Measurements from ENCODE around the gene DNMT1. TPM values are rescaled to one million over a fixed set of nuclear protein-coding genes. Genes with fewer than 3 reads are reported as not detected.

Gene DNMT1
- total and polyA plus RNA-seq, 2 donors (not counting 1 experiment from before 2014, with no cell fraction given): 53.0 to 119 TPM

DNA sequence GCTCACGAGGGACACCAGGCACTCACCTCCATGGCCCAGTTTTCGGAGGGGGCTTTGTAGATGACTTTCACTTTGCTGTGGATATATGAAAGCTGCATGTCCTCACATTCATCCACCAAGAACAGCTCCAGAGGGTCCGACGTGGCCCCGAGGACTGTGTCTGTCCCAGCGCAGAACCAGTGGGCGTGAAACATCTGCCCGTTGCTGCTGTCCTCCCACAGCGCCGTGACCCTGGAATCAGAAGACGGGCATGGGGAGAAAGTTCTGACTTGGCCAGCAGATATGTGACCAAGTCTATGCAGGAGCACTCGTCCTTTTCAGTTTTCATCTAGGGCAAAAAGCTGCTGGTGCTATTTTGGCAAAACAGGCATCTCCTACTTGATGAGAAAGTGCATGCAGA is 45.3 kb downstream of the DNMT1 start:
- no peaks in the 10 kb centered on the region for H3K4me1 Mint-ChIP-seq
- intact Hi-C loops (cut with micrococcal nuclease): no loop called here
- POLR2A ChIA-PET: no interaction called here

DNA sequence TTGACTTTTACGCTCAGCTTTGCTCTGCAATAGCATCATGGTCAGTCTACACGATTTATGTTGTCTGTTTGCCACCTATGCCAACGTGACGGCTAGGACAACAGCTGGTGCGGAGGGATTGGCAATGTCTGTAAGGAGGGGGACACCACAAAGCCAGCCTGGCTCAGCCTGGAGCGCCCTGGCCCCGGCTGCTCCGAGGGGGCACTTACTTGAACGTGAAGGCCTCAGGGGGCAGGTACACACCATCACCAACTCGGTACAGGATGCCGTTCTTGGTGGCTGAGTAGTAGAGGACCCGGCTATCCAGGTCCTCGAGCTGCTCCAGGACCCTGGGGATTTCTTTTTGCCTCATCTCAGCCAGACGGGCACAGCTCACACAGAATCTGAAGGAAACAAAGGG is 48.6 kb downstream of the DNMT1 start:
- H3K27me3 Mint-ChIP-seq: no peaks in the 10 kb centered on the region
- Histone ChIP-seq H2AFZ (ENCODE audit: insufficient read depth, low read depth, low read length, poor library complexity, severe bottlenecking) (no peak overlapping the region), H3K4me1 (ENCODE audit: control insufficient read depth in 2 of 2, insufficient read depth in 2 of 2, low read length in 2 of 2) (no peaks in the 10 kb centered on the region), H3K79me2 (ENCODE audit: control insufficient read depth, insufficient read depth, low read length) (no peaks in the 10 kb centered on the region), H3K27me3 (replicated peaks in 1 of 4; ENCODE audit: control extremely low read depth in 1 of 4, control insufficient read depth in 3 of 4, insufficient read depth in 4 of 4, low read length in 3 of 4) (no peaks in the 10 kb centered on the region), H4K20me1 (ENCODE audit: control insufficient read depth, insufficient read depth, low read length, poor library complexity, severe bottlenecking) (no peaks in the 10 kb centered on the region), H3K4me3 (ENCODE audit: control extremely low read depth in 1 of 5, extremely low read depth in 1 of 5, insufficient read depth in 1 of 5, low read depth in 2 of 5, low read length in 4 of 5) (no peak overlapping the region), H3K9ac (ENCODE audit: low read length) (no peak overlapping the region), H3K27ac (ENCODE audit: low read length in 2 of 2) (no peak overlapping the region), H3K9me3 (ENCODE audit: control extremely low read depth in 1 of 3, control insufficient read depth in 2 of 3, insufficient read depth in 1 of 3, low read length in 2 of 3) (no peaks in the 10 kb centered on the region), H3K4me2 (replicated peaks; ENCODE audit: low read depth, low read length, poor library complexity, severe bottlenecking) (no peak overlapping the region), H3K36me3 (replicated peaks in 1 of 2; ENCODE audit: control extremely low read depth in 1 of 2, control insufficient read depth in 1 of 2, extremely low read depth in 1 of 2, insufficient read depth in 2 of 2, low read length in 1 of 2) (peaks cover 1 to 82% of the 10 kb centered on the region in 2 experiments)
- H3K27ac Mint-ChIP-seq: no peak overlapping the region
- no peaks in the 10 kb centered on the region for H3K9me3 Mint-ChIP-seq (ENCODE audit: insufficient read depth)
- DNase-seq: no peak
- H3K4me1 Mint-ChIP-seq: no peaks in the 10 kb centered on the region
- TF ChIP-seq EZH2 (IDR thresholded peaks at IDR 0.05; ENCODE audit: borderline replicate concordance, insufficient read depth, low read depth, low read length, poor library complexity, severe bottlenecking): no peak
- TF ChIP-seq CTCF (IDR thresholded peaks at IDR 0.05): no peak
- H3K4me3 Mint-ChIP-seq: no peak overlapping the region
- no peak for ATAC-seq (ENCODE audit: low read depth)
- 97% methylated on average over 13 of the region's 14 CpGs for WGBS (ENCODE audit: insufficient coverage)
- CTCF ChIA-PET: interaction anchor here (0.6 to 0.8 kb wide), 3 partner anchors 9 to 282 kb away, joined by 3 to 4 read pairs (median 4); no protein-coding TSS in a partner anchor
- POLR2A ChIA-PET: no interaction called here
- intact Hi-C loops (cut with micrococcal nuclease): no loop called here

More for the DNA sequence above, 45.3 kb downstream of the DNMT1 start:
- CTCF ChIA-PET: interaction anchor here (1.8 kb wide), 1 partner anchor 101 kb away, joined by 6 read pairs; no protein-coding TSS in a partner anchor
- TF ChIP-seq EZH2 (IDR thresholded peaks at IDR 0.05; ENCODE audit: borderline replicate concordance, insufficient read depth, low read depth, low read length, poor library complexity, severe bottlenecking) (no peak), CTCF (IDR thresholded peaks at IDR 0.05) (no peak)
- Histone ChIP-seq H3K9ac (ENCODE audit: low read length) (no peak overlapping the region), H3K79me2 (ENCODE audit: control insufficient read depth, insufficient read depth, low read length) (no peaks in the 10 kb centered on the region), H3K4me3 (ENCODE audit: control extremely low read depth in 1 of 5, extremely low read depth in 1 of 5, insufficient read depth in 1 of 5, low read depth in 2 of 5, low read length in 4 of 5) (no peak overlapping the region), H3K36me3 (replicated peaks in 1 of 2; ENCODE audit: control extremely low read depth in 1 of 2, control insufficient read depth in 1 of 2, extremely low read depth in 1 of 2, insufficient read depth in 2 of 2, low read length in 1 of 2) (peaks cover 4 to 78% of the 10 kb centered on the region in 2 experiments), H4K20me1 (ENCODE audit: control insufficient read depth, insufficient read depth, low read length, poor library complexity, severe bottlenecking) (no peaks in the 10 kb centered on the region), H3K4me1 (ENCODE audit: control insufficient read depth in 2 of 2, insufficient read depth in 2 of 2, low read length in 2 of 2) (no peaks in the 10 kb centered on the region), H3K27ac (ENCODE audit: low read length in 2 of 2) (no peak overlapping the region), H3K4me2 (replicated peaks; ENCODE audit: low read depth, low read length, poor library complexity, severe bottlenecking) (no peak overlapping the region), H3K27me3 (replicated peaks in 1 of 4; ENCODE audit: control extremely low read depth in 1 of 4, control insufficient read depth in 3 of 4, insufficient read depth in 4 of 4, low read length in 3 of 4) (no peaks in the 10 kb centered on the region), H3K9me3 (ENCODE audit: control extremely low read depth in 1 of 3, control insufficient read depth in 2 of 3, insufficient read depth in 1 of 3, low read length in 2 of 3) (no peaks in the 10 kb centered on the region), H2AFZ (ENCODE audit: insufficient read depth, low read depth, low read length, poor library complexity, severe bottlenecking) (no peak overlapping the region)
- WGBS (ENCODE audit: insufficient coverage): over 99% methylated on average over 11 of the region's 12 CpGs
- no peaks in the 10 kb centered on the region for H3K9me3 Mint-ChIP-seq (ENCODE audit: insufficient read depth)
- DNase-seq: no peak
- no peak overlapping the region for H3K27ac Mint-ChIP-seq
- ATAC-seq (ENCODE audit: low read depth): no peak
- H3K27me3 Mint-ChIP-seq: no peaks in the 10 kb centered on the region
- no peak overlapping the region for H3K4me3 Mint-ChIP-seq
